ENCODE results near the gene TMEM256.

DNA sequence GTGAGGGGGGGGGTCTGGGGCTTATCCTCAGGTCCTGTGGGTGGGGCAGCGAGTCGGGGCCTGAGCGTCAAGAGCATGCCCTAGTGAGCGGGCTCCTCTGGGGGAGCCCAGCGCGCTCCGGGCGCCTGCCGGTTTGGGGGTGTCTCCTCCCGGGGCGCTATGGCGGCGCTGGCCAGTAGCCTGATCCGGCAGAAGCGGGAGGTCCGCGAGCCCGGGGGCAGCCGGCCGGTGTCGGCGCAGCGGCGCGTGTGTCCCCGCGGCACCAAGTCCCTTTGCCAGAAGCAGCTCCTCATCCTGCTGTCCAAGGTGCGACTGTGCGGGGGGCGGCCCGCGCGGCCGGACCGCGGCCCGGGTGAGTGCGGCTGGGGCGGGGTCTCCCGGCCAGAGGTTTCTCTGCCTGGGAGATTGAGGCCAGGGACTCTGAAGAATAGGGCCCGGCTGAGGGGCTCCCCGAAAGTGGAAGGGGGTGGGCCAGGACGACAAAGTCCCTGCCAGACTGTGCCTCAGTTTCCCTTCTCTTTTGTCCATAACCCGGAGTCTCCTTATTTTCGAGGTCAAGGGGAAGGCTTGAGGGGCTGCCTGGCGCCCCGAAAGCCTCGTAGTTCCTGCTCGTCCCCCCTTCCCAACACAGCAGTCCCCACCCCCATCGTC lies 35.7 kb upstream of the TMEM256 start, which contains the start of gene FGF11:
- TF ChIP-seq POLR2A (IDR thresholded peaks at IDR 0.05; ENCODE audit: low read depth, low read length) (no peak), CTCF (IDR thresholded peaks at IDR 0.05; ENCODE audit: extremely low read depth in 1 of 2, insufficient read depth in 1 of 2, low read depth in 1 of 2, low read length in 2 of 2) (no peak)

All from endothelial cell of umbilical vein (primary cell).